C4-2B (cell line): ENCODE measurements around the gene PLEKHM2.

Source experiments
- H3K27ac ChIP-seq: fragments of 450-650 bp; 2 replicates; pipeline ENCODE4 v1.5.1; 2017
- ZFX ChIP-seq: fragments of 450-650 bp; IDR thresholded peaks from 2 replicates; pipeline ENCODE4 v1.6.1; 2017
- TF ChIP-seq, protein P1 (sequence below): fragments of 450-650 bp; conservative IDR thresholded peaks from 2 replicates; pipeline ENCODE4 v1.5.1; 2017; ENCODE audit warnings: mild to moderate bottlenecking

The PLEKHM2 gene

DNA sequence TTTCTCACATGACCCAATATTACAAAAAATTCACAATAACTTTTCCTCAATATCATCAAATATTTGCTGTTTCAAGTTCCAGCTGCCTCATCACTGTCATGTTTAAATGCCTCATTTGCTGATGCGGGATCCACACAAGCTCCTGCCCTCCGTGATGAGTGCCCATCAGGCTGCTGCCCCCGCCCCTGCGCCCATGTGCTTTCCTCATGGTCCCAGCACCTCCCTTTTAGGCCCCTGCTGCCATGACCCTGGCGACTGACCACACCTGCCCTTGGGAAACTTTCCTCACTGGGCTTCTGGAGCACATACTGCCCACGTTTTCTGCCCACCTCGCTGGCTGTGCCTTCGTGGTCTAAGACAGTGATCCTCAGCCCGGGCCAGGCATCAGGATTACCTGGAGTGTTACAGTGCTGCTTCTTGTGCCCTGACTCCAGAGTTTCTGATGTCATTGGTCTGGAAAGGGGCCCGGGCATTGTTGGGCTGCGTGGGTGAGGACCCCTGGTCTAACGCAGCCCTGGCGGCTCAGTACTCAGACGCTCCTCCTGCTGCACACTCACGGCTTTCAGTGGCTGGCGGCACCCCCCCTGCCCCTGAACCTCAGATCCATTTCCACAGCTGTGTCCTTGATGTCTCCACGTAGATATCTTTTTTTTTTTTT, 20.5 kb downstream of the PLEKHM2 start:
- no peak overlapping the region for H3K27ac ChIP-seq
- TF ChIP-seq, protein P1, sequence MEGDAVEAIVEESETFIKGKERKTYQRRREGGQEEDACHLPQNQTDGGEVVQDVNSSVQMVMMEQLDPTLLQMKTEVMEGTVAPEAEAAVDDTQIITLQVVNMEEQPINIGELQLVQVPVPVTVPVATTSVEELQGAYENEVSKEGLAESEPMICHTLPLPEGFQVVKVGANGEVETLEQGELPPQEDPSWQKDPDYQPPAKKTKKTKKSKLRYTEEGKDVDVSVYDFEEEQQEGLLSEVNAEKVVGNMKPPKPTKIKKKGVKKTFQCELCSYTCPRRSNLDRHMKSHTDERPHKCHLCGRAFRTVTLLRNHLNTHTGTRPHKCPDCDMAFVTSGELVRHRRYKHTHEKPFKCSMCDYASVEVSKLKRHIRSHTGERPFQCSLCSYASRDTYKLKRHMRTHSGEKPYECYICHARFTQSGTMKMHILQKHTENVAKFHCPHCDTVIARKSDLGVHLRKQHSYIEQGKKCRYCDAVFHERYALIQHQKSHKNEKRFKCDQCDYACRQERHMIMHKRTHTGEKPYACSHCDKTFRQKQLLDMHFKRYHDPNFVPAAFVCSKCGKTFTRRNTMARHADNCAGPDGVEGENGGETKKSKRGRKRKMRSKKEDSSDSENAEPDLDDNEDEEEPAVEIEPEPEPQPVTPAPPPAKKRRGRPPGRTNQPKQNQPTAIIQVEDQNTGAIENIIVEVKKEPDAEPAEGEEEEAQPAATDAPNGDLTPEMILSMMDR = no peak
- no peak for TF ChIP-seq ZFX

GRCh38 chr1:15705184-15705566, 21.1 kb downstream of the PLEKHM2 start:
- no peak overlapping the region for H3K27ac ChIP-seq
- TF ChIP-seq, protein P1 = no peak
- TF ChIP-seq ZFX = no peak

GRCh38 chr1:15706751-15707150, 22.6 kb downstream of the PLEKHM2 start:
- no peak overlapping the region for H3K27ac ChIP-seq
- TF ChIP-seq, protein P1 = no peak
- TF ChIP-seq ZFX = no peak

DNA sequence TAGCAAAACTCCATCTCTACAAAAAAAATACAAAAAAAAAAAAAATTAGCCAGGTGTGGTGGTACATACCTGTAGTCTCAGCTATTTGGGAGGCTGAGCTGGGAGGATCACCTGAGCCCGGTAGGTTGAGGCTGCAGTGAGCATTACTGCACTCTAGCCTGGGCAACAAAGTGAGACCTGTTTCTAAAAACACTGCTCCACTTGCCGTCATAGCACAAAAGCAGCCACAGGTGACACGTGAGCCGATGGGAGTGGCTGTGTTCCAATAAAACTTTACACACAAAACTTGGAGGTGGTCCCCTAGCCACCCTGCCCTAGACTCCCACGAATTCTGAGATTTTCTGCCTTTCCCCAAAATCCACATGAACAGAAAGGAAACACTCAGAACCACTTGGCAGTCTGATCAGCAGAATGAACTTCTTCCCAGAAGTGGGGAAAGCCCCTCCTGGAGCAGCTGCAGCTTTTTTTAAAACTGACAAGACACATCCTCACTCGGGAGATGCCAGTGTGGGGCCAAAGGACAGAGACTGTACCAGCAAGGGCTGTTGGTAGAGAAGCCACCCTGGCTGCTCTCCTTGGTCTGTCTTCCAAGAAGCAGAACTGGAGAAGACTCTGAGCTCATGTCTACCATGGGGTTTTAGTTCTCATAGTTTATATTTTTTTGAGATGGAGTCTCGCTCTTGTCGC, 23.3 kb downstream of the PLEKHM2 start:
- TF ChIP-seq, protein P1 = no peak
- TF ChIP-seq ZFX = no peak
- H3K27ac ChIP-seq = no peak overlapping the region

DNA sequence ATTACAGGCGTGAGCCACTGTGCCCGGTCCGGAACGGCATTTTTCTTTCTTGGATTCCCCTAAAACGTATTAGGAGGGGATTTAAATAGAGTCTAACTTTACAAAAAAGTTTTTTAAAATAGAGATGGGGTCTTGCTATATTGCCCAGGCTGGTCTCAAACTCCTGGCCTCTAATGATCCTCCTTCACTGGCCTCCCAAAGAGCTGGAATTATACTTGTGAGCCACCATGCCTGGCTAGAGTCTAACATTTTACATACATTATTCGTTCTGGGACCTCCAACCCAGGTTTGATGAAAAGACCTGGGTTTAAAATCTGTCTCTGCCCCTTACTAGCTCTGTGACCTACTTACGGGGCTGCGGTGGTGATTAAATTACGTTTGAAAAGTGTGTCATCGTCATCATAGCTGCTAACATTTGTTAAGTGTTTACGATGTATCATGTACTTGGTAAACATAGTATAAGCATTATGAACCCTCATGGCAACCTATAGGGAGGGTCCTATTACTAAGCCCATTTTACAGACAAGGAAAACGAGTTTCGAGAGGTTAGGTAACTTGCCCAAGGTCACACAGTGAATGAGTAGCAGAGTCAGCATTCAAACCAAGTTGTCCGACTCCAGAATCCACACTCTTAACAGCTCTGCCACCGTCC, 24.5 kb downstream of the PLEKHM2 start:
- TF ChIP-seq, protein P1 = no peak
- no peak for TF ChIP-seq ZFX

DNA sequence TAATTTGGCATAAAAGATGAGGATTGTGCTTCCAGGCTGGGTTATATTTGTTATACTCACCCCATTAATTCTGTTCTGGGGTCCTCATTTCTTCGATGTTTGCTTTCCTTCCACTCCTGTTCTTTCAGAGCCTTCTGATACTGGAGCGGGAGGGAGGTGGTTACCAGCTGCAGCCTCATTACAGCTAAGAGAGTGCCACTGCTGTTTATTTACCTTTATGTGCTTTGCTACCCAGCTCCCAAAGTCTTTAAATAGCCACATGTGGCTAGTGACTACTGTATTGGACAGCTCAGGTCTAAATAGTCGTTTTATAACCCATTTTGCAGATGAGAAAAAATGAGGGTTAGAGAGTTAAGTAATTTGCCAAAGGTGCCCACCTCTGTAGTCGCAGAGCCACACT, 25.1 kb downstream of the PLEKHM2 start:
- no peak overlapping the region for H3K27ac ChIP-seq
- no peak for TF ChIP-seq ZFX
- TF ChIP-seq, protein P1 = no peak

More for the DNA sequence above, 24.5 kb downstream of the PLEKHM2 start:
- H3K27ac ChIP-seq = no peak overlapping the region

DNA sequence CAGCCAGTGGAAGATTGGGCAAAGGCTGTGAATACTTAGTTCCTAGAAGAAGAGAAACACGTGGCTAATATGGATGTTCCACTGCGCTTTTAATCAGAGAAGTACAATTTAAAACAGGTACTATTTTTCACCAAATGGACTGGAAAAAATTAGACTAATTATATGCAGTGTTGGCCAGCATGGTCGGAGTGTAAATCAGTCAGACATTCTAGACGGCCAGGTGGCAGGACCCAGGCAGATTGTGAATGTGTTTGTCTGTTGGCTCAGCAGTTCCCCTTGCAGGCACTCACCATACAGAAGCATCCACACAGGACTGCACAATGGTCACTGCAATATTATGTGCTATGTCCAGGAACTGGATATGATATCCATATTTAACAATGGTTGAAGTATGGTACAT, 28.0 kb downstream of the PLEKHM2 start:
- no peak for TF ChIP-seq ZFX
- TF ChIP-seq, protein P1 = no peak
- H3K27ac ChIP-seq = no peak overlapping the region
